Measurements from ENCODE around the gene USP12. TPM values are rescaled to one million over a fixed set of nuclear protein-coding genes. Genes with fewer than 3 reads are reported as not detected.

Gene USP12
- total RNA-seq, 4 donors from 2014 or later, result 25.9 to 57.2 (median 47.8) TPM

DNA sequence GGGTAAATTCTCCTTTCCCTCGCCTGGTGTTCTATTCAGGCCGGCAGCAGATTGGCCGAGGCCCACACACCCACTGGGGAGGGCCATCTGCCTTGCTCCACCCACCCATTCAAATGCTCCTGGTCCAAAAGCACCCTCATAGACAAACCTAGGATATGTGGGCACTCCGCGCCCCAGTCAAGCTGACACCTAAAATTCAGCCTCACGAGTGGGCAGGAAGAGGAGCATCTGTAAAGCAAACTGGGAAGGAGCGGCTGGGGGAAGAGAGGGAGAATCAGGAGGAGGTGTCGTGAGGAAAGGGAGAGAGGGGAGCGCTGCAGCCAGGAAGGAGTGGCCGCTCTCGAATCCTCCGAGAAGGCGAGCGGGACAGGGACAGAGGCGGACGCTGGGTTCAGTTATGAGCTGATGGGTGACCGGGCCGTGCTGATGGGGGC is 136.9 kb downstream of the USP12 start:
- in situ Hi-C loops (cut with MboI; ENCODE audit: low pct_ligation_motif_present in 1 of 4, low pct_unique_long_range_greater_than_20kb in 1 of 4, low sequenced_read_pairs in 3 of 4), result no loop called here
- H3K9me3 ChIP-seq, result no peaks in the 10 kb centered on the region
- WGBS, 2 donors (ENCODE audit: low coverage in 1 of 2), result 70% methylated on average over 17 of the region's 18 CpGs; no CpG with 5 or more reads in 1 of the 2 donors
- no peak overlapping the region for H3K27ac ChIP-seq
- no peak for DNase-seq
- no peaks in the 10 kb centered on the region for H3K36me3 ChIP-seq
- peaks cover 0 to 15% (median 12%) of the 10 kb centered on the region in 4 donors for H3K4me1 ChIP-seq
- intact Hi-C loops (cut with DNase I; ENCODE audit: low total_unique reads), result no loop called here
- TF ChIP-seq POLR2A (IDR thresholded peaks at IDR 0.05) (no peak), POLR2AphosphoS5 (IDR thresholded peaks at IDR 0.05) (no peak), EP300 (IDR thresholded peaks at IDR 0.05; ENCODE audit: low read depth) (no peak)
- TF ChIP-seq, protein P1, sequence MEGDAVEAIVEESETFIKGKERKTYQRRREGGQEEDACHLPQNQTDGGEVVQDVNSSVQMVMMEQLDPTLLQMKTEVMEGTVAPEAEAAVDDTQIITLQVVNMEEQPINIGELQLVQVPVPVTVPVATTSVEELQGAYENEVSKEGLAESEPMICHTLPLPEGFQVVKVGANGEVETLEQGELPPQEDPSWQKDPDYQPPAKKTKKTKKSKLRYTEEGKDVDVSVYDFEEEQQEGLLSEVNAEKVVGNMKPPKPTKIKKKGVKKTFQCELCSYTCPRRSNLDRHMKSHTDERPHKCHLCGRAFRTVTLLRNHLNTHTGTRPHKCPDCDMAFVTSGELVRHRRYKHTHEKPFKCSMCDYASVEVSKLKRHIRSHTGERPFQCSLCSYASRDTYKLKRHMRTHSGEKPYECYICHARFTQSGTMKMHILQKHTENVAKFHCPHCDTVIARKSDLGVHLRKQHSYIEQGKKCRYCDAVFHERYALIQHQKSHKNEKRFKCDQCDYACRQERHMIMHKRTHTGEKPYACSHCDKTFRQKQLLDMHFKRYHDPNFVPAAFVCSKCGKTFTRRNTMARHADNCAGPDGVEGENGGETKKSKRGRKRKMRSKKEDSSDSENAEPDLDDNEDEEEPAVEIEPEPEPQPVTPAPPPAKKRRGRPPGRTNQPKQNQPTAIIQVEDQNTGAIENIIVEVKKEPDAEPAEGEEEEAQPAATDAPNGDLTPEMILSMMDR (IDR thresholded peaks at IDR 0.05), result no peak
- H3K27me3 ChIP-seq, result no peaks in the 10 kb centered on the region
- H3K4me3 ChIP-seq, result no peak overlapping the region

- in situ Hi-C loops (cut with MboI; ENCODE audit: low pct_ligation_motif_present in 1 of 4, low pct_unique_long_range_greater_than_20kb in 1 of 4, low sequenced_read_pairs in 3 of 4), result no loop called here
- H3K27ac ChIP-seq, result no peak overlapping the region
- TF ChIP-seq POLR2A (IDR thresholded peaks at IDR 0.05), result no peak
- TF ChIP-seq, protein P1 (IDR thresholded peaks at IDR 0.05), result no peak
- no peak for TF ChIP-seq POLR2AphosphoS5 (IDR thresholded peaks at IDR 0.05)
- no peak for TF ChIP-seq EP300 (IDR thresholded peaks at IDR 0.05; ENCODE audit: low read depth)
- no peak for DNase-seq
- peaks cover 0 to 4% (median 0%) of the 10 kb centered on the region in 4 donors for H3K4me1 ChIP-seq
- H3K9me3 ChIP-seq, result no peaks in the 10 kb centered on the region
- no peaks in the 10 kb centered on the region for H3K36me3 ChIP-seq
- intact Hi-C loops (cut with DNase I; ENCODE audit: low total_unique reads), result loop anchor here (10.0 kb wide), 1 partner anchor 136 kb away; no protein-coding TSS in a partner anchor
- 76 to 81% methylated on average over 8 of the region's 8 CpGs for WGBS, 2 donors (ENCODE audit: low coverage in 1 of 2)
- H3K27me3 ChIP-seq, result no peaks in the 10 kb centered on the region
- no peak overlapping the region for H3K4me3 ChIP-seq
Observed at GRCh38 chr13:27028683-27029480, 142.7 kb downstream of the USP12 start.

DNA sequence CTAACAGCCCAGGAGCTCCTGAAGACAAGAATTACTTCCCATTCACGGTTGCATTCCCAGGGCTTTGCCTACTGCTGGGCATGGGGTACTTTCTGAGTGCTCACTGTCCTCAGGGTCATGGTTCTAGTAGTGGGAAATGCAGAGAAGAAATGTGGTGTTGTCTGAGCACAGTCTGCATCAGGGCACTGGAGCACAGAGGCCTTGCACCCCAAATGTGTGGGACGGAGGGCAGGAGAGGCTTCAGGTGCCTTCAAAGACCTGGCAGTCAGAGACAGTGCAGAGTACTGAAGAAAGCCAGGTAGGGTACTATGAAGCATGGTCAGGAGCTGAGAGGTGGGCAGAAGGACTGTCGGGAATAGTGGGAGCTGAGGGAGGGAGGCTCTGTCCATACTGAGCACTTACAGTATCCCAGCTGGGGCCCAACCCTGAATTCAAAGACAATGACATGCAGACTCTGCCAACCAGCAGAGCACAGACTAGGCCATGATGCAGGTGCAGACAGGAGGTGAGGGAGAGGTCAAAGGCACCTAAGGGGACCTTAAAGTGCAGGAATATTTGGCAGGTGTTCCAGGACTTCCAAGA is 144.4 kb downstream of the USP12 start:
- in situ Hi-C loops (cut with MboI; ENCODE audit: low pct_ligation_motif_present in 1 of 4, low pct_unique_long_range_greater_than_20kb in 1 of 4, low sequenced_read_pairs in 3 of 4) (no loop called here), intact Hi-C loops (cut with DNase I; ENCODE audit: low total_unique reads) (loop anchor here (10.0 kb wide), 1 partner anchor 138 kb away; no protein-coding TSS in a partner anchor)
- Histone ChIP-seq H3K4me1 (peaks cover 8 to 15% (median 12%) of the 10 kb centered on the region in 4 donors), H3K36me3 (no peaks in the 10 kb centered on the region), H3K9me3 (no peaks in the 10 kb centered on the region), H3K4me3 (no peak overlapping the region), H3K27ac (no peak overlapping the region), H3K27me3 (no peaks in the 10 kb centered on the region)
- TF ChIP-seq EP300 (IDR thresholded peaks at IDR 0.05; ENCODE audit: low read depth), result no peak
- TF ChIP-seq POLR2A (IDR thresholded peaks at IDR 0.05), result no peak
- no peak for TF ChIP-seq POLR2AphosphoS5 (IDR thresholded peaks at IDR 0.05)
- TF ChIP-seq, protein P1 (IDR thresholded peaks at IDR 0.05), result no peak
- DNase-seq, result no peak
- 89 to 91% methylated on average over 3 of the region's 3 CpGs for WGBS, 2 donors (ENCODE audit: low coverage in 1 of 2)

- no peaks in the 10 kb centered on the region for H3K27me3 ChIP-seq
- peaks cover 8 to 19% (median 13%) of the 10 kb centered on the region in 4 donors for H3K4me1 ChIP-seq
- TF ChIP-seq, protein P1 (IDR thresholded peaks at IDR 0.05), result no peak
- TF ChIP-seq EP300 (IDR thresholded peaks at IDR 0.05; ENCODE audit: low read depth) (no peak), POLR2AphosphoS5 (IDR thresholded peaks at IDR 0.05) (no peak), POLR2A (IDR thresholded peaks at IDR 0.05) (no peak)
- no peak for DNase-seq
- 68 to 100% methylated on average over 1 to 6 of the region's 6 CpGs for WGBS, 2 donors (ENCODE audit: low coverage in 1 of 2)
- H3K27ac ChIP-seq, result no peak overlapping the region
- no peaks in the 10 kb centered on the region for H3K36me3 ChIP-seq
- intact Hi-C loops (cut with DNase I; ENCODE audit: low total_unique reads), result loop anchor here (10.0 kb wide), 1 partner anchor 138 kb away; no protein-coding TSS in a partner anchor
- in situ Hi-C loops (cut with MboI; ENCODE audit: low pct_ligation_motif_present in 1 of 4, low pct_unique_long_range_greater_than_20kb in 1 of 4, low sequenced_read_pairs in 3 of 4), result no loop called here
- no peak overlapping the region for H3K4me3 ChIP-seq
- H3K9me3 ChIP-seq, result no peaks in the 10 kb centered on the region
Observed at GRCh38 chr13:27026396-27026795, 145.2 kb downstream of the USP12 start.
